ENCODE results near the gene DCTN5. TPM values are rescaled to one million over a fixed set of nuclear protein-coding genes. Genes with fewer than 3 reads are reported as not detected.
A peak's percentile ranks its signal among the peaks of the same experiment; 100 is the strongest.
"Not testable (repeated sequence)": the region's sequence is repeated elsewhere in the genome, so short reads cannot be mapped to it uniquely, and the experiment has no call there.

DCTN5 gene
- total RNA-seq, 1 experiment from 2014 or later, result 116 TPM

DNA sequence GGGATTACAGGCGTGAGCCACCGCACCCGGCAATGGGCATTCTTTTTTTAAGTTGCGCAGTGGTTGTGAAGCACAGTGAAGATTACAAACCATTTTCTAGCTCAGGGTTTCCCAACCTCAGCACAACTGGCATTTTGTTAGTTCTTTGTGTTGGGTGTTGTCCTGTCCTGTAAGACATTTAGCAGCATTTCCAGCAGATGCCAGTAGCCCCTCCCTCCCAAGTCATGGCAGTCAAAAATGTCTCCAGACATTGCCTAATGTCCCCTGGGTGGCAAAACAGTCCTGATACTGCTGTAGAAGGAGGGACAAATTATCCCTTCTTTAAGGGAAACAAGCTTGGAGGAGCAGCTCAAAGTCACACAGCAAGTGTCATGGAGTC, 53.0 kb downstream of the DCTN5 start:
- no peak for DNase-seq (ENCODE audit: low read depth)

GRCh38 chr16:23694644-23695373, 53.5 kb downstream of the DCTN5 start:
- DNase-seq (ENCODE audit: low read depth), result no peak

- no peak for DNase-seq (ENCODE audit: low read depth)
Measured at GRCh38 chr16:23695756-23696155, 54.5 kb downstream of the DCTN5 start.

GRCh38 chr16:23699100-23699499, 57.8 kb downstream of the DCTN5 start:
- DNase-seq (ENCODE audit: low read depth), result no peak

DNA sequence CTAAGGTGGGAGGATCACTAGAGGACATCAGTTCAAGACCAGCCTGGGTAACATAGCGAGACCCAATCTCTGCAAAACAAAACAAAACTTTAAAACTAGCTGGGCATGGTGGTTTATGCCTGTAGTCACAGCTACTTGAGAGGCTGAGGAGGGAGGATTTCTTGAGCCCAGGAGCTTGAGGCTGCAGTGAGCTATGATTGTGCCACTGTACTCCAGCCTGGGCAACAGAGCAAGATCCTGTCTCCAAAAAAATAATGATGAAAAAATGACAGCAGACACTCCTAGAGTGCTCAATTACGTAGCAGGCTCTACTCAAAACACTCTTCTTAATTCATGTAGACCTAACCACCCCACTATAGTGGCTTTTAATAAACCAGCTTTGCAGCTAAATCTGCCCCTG, 58.8 kb downstream of the DCTN5 start:
- no peak for DNase-seq (ENCODE audit: low read depth)

- no peak for DNase-seq (ENCODE audit: low read depth)
Measured at GRCh38 chr16:23700509-23700908, 59.2 kb downstream of the DCTN5 start.

GRCh38 chr16:23701045-23701444, 59.8 kb downstream of the DCTN5 start:
- DNase-seq (ENCODE audit: low read depth), result no peak

DNA sequence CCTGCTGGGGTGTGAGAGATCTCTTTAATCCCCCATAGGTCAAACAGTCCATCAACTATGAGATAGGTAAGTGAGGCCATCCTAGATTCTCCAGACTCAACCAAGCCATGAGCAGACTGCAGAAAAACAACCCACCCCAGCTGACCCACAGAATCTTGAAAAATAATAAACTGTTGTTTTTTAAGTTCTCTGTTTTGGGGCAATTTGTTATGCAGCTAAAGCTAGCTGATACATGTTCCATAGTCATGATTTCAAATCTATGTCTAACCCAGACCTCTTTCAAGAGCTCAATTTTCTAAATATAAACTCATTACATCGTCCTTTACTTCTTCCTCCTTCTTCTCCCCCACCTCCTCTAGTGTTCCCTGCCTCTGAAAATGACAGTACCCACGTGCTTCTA, 61.7 kb downstream of the DCTN5 start:
- no peak for DNase-seq (ENCODE audit: low read depth)

DNA sequence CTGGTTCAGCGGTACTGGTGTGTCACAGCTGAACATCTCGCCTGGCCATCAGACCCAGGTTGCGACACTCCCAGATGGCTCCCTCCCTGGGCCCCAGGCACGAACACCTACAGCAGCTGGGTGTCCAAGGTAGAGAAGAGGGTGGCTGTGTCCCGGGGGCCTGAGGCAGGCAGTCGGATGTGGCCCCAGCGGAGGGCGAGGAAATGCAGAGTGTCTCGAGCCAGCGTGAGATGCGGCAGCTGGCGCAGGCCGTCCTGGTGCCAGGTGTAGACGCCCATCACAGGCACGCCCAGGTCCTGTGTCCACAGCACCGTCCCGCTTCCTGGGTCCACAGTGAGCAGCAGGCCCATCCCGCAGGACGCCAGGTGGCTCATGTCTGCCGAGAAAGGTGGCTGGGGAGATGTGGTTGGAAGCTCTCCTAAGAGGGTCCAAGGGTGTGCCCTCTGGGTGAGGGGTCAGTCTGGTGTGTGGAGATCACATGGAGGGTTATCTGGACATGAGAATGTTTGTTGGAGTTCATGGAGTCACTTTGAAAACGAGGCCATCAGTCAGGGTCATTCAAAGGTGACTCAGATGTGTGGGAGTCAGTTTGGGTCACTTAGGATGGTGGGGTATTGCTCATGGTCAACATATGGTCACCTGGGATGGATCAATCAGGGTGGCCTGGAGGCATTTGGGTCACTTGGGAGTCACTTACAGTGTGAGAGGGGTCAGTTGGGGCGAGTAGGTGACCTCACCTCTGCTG, 63.7 kb downstream of the DCTN5 start:
- DNase-seq (ENCODE audit: low read depth), result no peak

DNA sequence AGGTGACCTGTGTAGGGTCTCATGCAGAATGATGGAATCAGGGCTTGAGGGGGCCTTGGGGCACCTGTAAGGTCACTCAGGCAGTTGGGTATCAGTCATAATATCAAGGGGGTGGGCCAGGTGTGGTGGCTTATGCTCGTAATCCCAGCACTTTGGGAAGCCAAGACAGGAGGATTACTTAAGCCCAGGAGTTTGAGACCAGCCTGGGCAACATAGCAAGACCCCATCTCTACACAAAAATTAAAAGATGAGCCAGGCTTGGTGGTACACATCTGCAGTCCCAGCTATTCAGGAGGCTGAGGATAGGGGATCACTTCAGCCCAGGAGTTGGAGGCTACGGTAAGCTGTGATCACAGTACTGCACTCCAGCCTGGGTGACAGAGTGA, 64.2 kb downstream of the DCTN5 start:
- no peak for DNase-seq (ENCODE audit: low read depth)

DNA sequence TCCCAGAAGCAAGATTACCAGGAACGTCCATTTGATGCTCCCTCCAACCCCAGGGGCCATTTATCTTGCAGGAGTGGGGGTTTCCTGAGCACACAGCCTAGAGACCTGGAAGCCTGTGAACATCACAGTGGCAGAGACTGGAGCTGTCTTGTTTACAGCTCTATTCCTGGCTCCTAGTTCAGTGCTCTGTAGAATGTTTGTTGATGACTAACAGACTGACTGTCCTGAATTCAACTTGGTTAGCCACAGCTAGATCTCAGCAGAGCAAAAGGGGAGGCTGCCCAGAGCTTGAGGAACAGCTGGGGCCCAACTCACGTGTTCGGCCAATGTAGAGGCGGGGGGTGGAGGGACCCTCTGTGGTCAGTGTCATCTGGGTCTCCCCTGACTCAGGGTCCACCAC, 65.2 kb downstream of the DCTN5 start:
- no peak for DNase-seq (ENCODE audit: low read depth)

- DNase-seq (ENCODE audit: low read depth), result no peak
Measured at GRCh38 chr16:23709536-23709935, 68.3 kb downstream of the DCTN5 start.

DNA sequence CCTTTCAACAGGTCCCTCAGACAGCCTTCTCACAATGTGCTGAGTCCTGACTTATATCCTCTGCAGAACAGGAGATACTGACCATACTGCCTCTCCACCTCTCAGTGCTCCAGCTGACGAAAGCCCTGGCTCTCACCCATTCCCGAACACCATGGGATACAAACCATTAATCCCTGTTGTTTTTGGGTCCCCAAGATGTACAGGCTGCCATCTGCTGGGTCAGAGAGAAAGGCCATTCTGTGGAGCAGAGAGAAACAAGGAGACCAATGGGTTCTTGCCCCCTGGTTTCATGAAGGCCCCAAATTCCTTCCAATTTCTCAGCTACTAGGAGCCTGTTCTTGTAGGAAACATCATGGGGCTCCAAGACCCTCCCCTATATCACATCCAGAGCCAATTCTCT, 68.7 kb downstream of the DCTN5 start:
- DNase-seq (ENCODE audit: low read depth), result no peak

GRCh38 chr16:23710504-23710903, 69.2 kb downstream of the DCTN5 start:
- DNase-seq (ENCODE audit: low read depth), result no peak

GRCh38 chr16:23711785-23712184, 70.5 kb downstream of the DCTN5 start:
- DNase-seq (ENCODE audit: low read depth), result no peak

GRCh38 chr16:23712976-23713375, 71.7 kb downstream of the DCTN5 start, which contains the start of gene ERN2:
TSS of gene ERN2 (minus strand) at chr16:23713222. CDS start at chr16:23713187, 35 bp downstream.
- DNase-seq (ENCODE audit: low read depth), result no peak

DNA sequence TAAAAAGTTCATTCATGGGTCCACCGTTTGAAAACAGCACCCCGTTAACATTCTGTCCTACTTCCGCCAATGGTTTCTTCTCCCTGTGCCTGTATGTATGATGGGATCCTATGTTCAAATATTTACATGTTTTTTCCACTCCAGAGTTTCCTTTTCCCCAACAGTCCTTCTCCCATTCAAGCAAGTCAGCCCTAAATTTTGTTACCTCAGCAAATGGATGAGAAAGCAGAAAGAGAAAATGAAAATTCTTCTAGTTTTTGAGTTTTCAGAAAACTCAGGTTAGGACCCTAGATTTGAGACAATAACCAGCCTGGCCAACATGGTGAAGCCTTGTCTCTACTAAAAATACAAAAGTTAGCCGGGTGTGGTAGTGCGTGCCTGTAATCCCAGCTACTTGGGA, 75.2 kb downstream of the DCTN5 start:
- no peak for DNase-seq (ENCODE audit: low read depth)

DNA sequence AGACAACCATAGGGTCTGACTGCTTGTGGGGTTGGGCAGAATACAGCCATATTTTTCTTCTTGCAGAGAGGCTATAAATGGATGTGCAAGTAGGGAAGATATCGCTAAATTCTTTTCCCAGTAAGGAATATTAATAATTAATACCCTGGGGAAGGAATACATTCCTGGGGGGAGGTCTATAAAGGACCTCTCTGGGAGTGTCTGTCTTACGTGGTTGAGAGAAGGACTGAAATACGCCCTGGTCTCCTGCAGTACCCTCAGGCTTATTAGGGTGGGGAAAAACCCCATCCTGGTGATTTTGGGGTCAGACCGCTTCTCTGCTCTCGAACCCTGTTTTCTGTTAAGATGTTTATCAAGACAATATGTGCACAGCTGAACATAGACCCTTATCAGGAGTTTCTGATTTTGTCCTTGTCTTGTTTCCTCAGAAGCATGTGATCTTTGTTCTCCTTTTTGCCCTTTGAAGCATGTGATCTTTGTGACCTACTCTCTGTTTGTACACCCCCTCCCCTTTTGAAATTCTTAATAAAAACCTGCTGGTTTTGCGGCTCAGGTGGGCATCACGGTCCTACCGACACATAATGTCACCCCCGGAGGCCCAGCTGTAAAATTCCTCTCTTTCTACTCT, 81.5 kb downstream of the DCTN5 start:
- DNase-seq (ENCODE audit: low read depth), result not testable (repeated sequence)

- DNase-seq (ENCODE audit: low read depth), result peak; percentile 28
Measured at GRCh38 chr16:23724096-23724784, 83.0 kb downstream of the DCTN5 start.

DNA sequence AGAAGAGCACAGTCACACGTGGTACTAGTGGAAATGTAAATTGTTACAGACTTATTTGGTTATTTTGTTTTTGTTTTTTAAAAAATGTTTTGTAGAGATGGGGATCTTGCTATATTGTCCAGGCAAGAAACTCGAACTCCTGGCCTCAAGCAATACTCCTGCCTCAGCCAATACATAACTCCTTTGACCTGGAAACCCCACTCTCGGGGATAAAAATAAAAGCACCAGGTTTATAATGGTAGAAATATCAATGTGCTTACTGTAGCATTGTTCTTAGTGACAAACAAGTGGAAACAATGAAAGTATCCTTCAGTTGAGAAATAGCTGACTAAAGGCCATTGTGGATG, 83.5 kb downstream of the DCTN5 start:
- no peak for DNase-seq (ENCODE audit: low read depth)

- no peak for DNase-seq (ENCODE audit: low read depth)
Measured at GRCh38 chr16:23726710-23727109, 85.4 kb downstream of the DCTN5 start.
